ENCODE results near the gene TMEM121B. TPM values are rescaled to one million over a fixed set of nuclear protein-coding genes. Genes with fewer than 3 reads are reported as not detected.
A peak's percentile ranks its signal among the peaks of the same experiment; 100 is the strongest.

TMEM121B gene
- total RNA-seq, 1 donor = not detected

- no peak overlapping the region for H3K4me3 ChIP-seq (ENCODE audit: insufficient read depth, low read length)
- H2AFZ ChIP-seq (ENCODE audit: low read length) = no peak overlapping the region
- H3K4me2 ChIP-seq (ENCODE audit: insufficient read depth, low read length) = no peak overlapping the region
- H3K36me3 ChIP-seq (ENCODE audit: insufficient read depth, low read length) = no peaks in the 10 kb centered on the region
- DNase-seq (ENCODE audit: insufficient read length, low spot score, missing footprints) = peak; percentile 80
- H3K4me1 ChIP-seq (ENCODE audit: insufficient read depth, low read length) = peaks cover 7% of the 10 kb centered on the region
- no peaks in the 10 kb centered on the region for H3K27me3 ChIP-seq (ENCODE audit: insufficient read depth, low read length)
- H3K79me2 ChIP-seq (ENCODE audit: insufficient read depth, low read length) = peaks cover 32% of the 10 kb centered on the region
- H3K27ac ChIP-seq (ENCODE audit: low read depth, low read length) = no peak overlapping the region
- no peak for TF ChIP-seq CTCF (IDR thresholded peaks at IDR 0.05; ENCODE audit: extremely low read depth, low read depth, low read length)
- no peaks in the 10 kb centered on the region for H3K9me3 ChIP-seq (ENCODE audit: low read depth, low read length)
- peaks cover 47% of the 10 kb centered on the region for H4K20me1 ChIP-seq (ENCODE audit: insufficient read depth, low read length)
Measured at GRCh38 chr22:17090550-17090949, 30.6 kb downstream of the TMEM121B start.

- Histone ChIP-seq H3K4me1 (ENCODE audit: insufficient read depth, low read length) (peaks cover 7% of the 10 kb centered on the region), H4K20me1 (ENCODE audit: insufficient read depth, low read length) (peaks cover 35% of the 10 kb centered on the region), H3K79me2 (ENCODE audit: insufficient read depth, low read length) (peaks cover 27% of the 10 kb centered on the region), H3K9me3 (ENCODE audit: low read depth, low read length) (no peaks in the 10 kb centered on the region), H3K4me2 (ENCODE audit: insufficient read depth, low read length) (no peak overlapping the region), H3K36me3 (ENCODE audit: insufficient read depth, low read length) (no peaks in the 10 kb centered on the region), H2AFZ (ENCODE audit: low read length) (no peak overlapping the region), H3K27me3 (ENCODE audit: insufficient read depth, low read length) (no peaks in the 10 kb centered on the region), H3K27ac (ENCODE audit: low read depth, low read length) (no peak overlapping the region), H3K4me3 (ENCODE audit: insufficient read depth, low read length) (no peak overlapping the region)
- DNase-seq (ENCODE audit: insufficient read length, low spot score, missing footprints) = no peak
- no peak for TF ChIP-seq CTCF (IDR thresholded peaks at IDR 0.05; ENCODE audit: extremely low read depth, low read depth, low read length)
Measured at GRCh38 chr22:17087498-17088131, 33.5 kb downstream of the TMEM121B start.

GRCh38 chr22:17086788-17087497 is 34.2 kb downstream of the TMEM121B start:
- no peak for TF ChIP-seq CTCF (IDR thresholded peaks at IDR 0.05; ENCODE audit: extremely low read depth, low read depth, low read length)
- DNase-seq (ENCODE audit: insufficient read length, low spot score, missing footprints) = no peak
- Histone ChIP-seq H3K27ac (ENCODE audit: low read depth, low read length) (no peak overlapping the region), H3K79me2 (ENCODE audit: insufficient read depth, low read length) (peaks cover 23% of the 10 kb centered on the region), H2AFZ (ENCODE audit: low read length) (no peak overlapping the region), H3K4me1 (ENCODE audit: insufficient read depth, low read length) (peaks cover 7% of the 10 kb centered on the region), H3K4me3 (ENCODE audit: insufficient read depth, low read length) (no peak overlapping the region), H3K36me3 (ENCODE audit: insufficient read depth, low read length) (no peaks in the 10 kb centered on the region), H4K20me1 (ENCODE audit: insufficient read depth, low read length) (peaks cover 30% of the 10 kb centered on the region), H3K9me3 (ENCODE audit: low read depth, low read length) (no peaks in the 10 kb centered on the region), H3K4me2 (ENCODE audit: insufficient read depth, low read length) (no peak overlapping the region), H3K27me3 (ENCODE audit: insufficient read depth, low read length) (no peaks in the 10 kb centered on the region)

- TF ChIP-seq CTCF (IDR thresholded peaks at IDR 0.05; ENCODE audit: extremely low read depth, low read depth, low read length) = no peak
- peaks cover 7% of the 10 kb centered on the region for H3K4me1 ChIP-seq (ENCODE audit: insufficient read depth, low read length)
- peaks cover 23% of the 10 kb centered on the region for H3K79me2 ChIP-seq (ENCODE audit: insufficient read depth, low read length)
- no peak for DNase-seq (ENCODE audit: insufficient read length, low spot score, missing footprints)
- H3K9me3 ChIP-seq (ENCODE audit: low read depth, low read length) = no peaks in the 10 kb centered on the region
- H2AFZ ChIP-seq (ENCODE audit: low read length) = no peak overlapping the region
- peak overlapping the region; percentile 84 for H3K4me3 ChIP-seq (ENCODE audit: insufficient read depth, low read length)
- no peaks in the 10 kb centered on the region for H3K36me3 ChIP-seq (ENCODE audit: insufficient read depth, low read length)
- peaks cover 26% of the 10 kb centered on the region for H4K20me1 ChIP-seq (ENCODE audit: insufficient read depth, low read length)
- H3K27me3 ChIP-seq (ENCODE audit: insufficient read depth, low read length) = no peaks in the 10 kb centered on the region
- H3K4me2 ChIP-seq (ENCODE audit: insufficient read depth, low read length) = peak overlapping the region; percentile 83
- no peak overlapping the region for H3K27ac ChIP-seq (ENCODE audit: low read depth, low read length)
Measured at GRCh38 chr22:17086296-17086695, 34.9 kb downstream of the TMEM121B start.

Measured in osteoblast (primary cell).